Tibial nerve (tissue), 4 donors: ENCODE results near the gene QSOX2.

Source experiments
- EP300 ChIP-seq, 2 donors: sonication (generic); formaldehyde crosslinking; IDR thresholded peaks; one replicate each; pipeline ENCODE4 v1.6.1; 2017; ENCODE audit warnings: antibody characterized with exemption in 2 of 2, mild to moderate bottlenecking in 1 of 2
- POLR2A ChIP-seq, 2 donors: fragments of 450-650 bp; IDR thresholded peaks; one replicate each; pipeline ENCODE4 v1.6.1; 2017; ENCODE audit warnings: antibody characterized with exemption in 2 of 2, mild to moderate bottlenecking in 2 of 2, moderate library complexity in 2 of 2
- TF ChIP-seq, protein P1 (sequence below), 5 experiments: fragments of 200-600 bp in 3 of 5; fragments of 450-650 bp in 2 of 5; sonication (generic) in 3 of 5; IDR thresholded peaks; one replicate each; pipeline ENCODE4 v1.5.1; 2016 to 2019; ENCODE audit warnings: antibody characterized with exemption in 5 of 5, mild to moderate bottlenecking in 3 of 5, moderate library complexity in 2 of 5

DNA sequence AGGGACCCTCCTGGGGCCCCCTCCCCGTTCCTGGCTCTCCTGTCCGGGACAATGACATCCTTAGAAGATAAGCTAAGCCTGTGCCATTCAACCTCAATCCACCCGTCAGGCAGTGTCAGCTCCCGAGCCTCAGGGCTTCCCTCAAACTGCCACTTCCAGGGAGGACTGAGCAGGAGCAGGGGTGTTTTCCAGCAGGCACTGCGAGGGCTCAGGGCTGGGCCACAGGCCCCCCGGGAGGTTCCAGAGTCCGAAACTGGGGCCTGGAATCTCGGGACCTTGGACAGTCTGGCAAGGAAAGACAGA lies 66.9 kb downstream of the QSOX2 start:
- TF ChIP-seq, protein P1, sequence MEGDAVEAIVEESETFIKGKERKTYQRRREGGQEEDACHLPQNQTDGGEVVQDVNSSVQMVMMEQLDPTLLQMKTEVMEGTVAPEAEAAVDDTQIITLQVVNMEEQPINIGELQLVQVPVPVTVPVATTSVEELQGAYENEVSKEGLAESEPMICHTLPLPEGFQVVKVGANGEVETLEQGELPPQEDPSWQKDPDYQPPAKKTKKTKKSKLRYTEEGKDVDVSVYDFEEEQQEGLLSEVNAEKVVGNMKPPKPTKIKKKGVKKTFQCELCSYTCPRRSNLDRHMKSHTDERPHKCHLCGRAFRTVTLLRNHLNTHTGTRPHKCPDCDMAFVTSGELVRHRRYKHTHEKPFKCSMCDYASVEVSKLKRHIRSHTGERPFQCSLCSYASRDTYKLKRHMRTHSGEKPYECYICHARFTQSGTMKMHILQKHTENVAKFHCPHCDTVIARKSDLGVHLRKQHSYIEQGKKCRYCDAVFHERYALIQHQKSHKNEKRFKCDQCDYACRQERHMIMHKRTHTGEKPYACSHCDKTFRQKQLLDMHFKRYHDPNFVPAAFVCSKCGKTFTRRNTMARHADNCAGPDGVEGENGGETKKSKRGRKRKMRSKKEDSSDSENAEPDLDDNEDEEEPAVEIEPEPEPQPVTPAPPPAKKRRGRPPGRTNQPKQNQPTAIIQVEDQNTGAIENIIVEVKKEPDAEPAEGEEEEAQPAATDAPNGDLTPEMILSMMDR (IDR thresholded peaks at IDR 0.05) = no peak
- TF ChIP-seq POLR2A (IDR thresholded peaks at IDR 0.05) = no peak
- no peak for TF ChIP-seq EP300 (IDR thresholded peaks at IDR 0.05)
